Naive B cell (primary cell): Measurements from ENCODE around the gene STX11. TPM values are rescaled to one million over a fixed set of nuclear protein-coding genes. Genes with fewer than 3 reads are reported as not detected.

Source experiments
- ATAC-seq, 2 donors: fragments of 150-1000 bp; cut with Tn5 transposase; 2 replicates each; pipeline ENCODE4 v1.10.0; 2021; ENCODE audit warnings: low read depth in 2 of 2, mild to moderate bottlenecking in 2 of 2, moderate library complexity in 2 of 2
- DNase-seq: peaks from one replicate; pipeline ENCODE4 v3.0.0; 2022
- H3K27ac Mint-ChIP-seq, 6 donors: one replicate each; pipeline ENCODE4 v1.8.0; 2020 to 2022; ENCODE audit warnings: mild to moderate bottlenecking in 6 of 6, mixed read lengths in 6 of 6, moderate library complexity in 5 of 6, inconsistent platforms in 2 of 6
- H3K27me3 Mint-ChIP-seq, 3 donors: one replicate each; pipeline ENCODE4 v1.8.0; 2021 to 2022; ENCODE audit warnings: mixed read lengths in 3 of 3, mild to moderate bottlenecking in 1 of 3
- H3K36me3 Mint-ChIP-seq, 2 donors: one replicate each; pipeline ENCODE4 v1.8.0; 2020 to 2022; ENCODE audit warnings: mixed read lengths in 2 of 2, inconsistent platforms in 1 of 2, mild to moderate bottlenecking in 1 of 2
- H3K4me1 Mint-ChIP-seq, 3 donors: one replicate each; pipeline ENCODE4 v1.8.0; 2020 to 2022; ENCODE audit warnings: mixed read lengths in 3 of 3, inconsistent platforms in 1 of 3, mild to moderate bottlenecking in 1 of 3, moderate library complexity in 1 of 3
- H3K4me3 Mint-ChIP-seq, 8 donors: one replicate each; pipeline ENCODE4 v1.8.0; 2020 to 2022; ENCODE audit warnings: mild to moderate bottlenecking in 8 of 8, mixed read lengths in 8 of 8, moderate library complexity in 8 of 8, inconsistent platforms in 2 of 8
- H3K9me3 Mint-ChIP-seq, 7 donors: one replicate each; pipeline ENCODE4 v1.8.0; 2020 to 2022; ENCODE audit warnings: mixed read lengths in 7 of 7, mild to moderate bottlenecking in 5 of 7, inconsistent platforms in 2 of 7, moderate library complexity in 1 of 7
- polyA plus RNA-seq, 6 donors: library from polyadenylated mRNA; unstranded; fragments of 300-500 nt; fragmentation: Illumina TruSeq; gene quantifications; one replicate each; pipeline ENCODE4 v1.2.3, GENCODE V29; 2021; ENCODE audit warnings: low read depth in 6 of 6

STX11 gene
- polyA plus RNA-seq: 1 to 10 TPM in 5 of 6 donors, under 1 TPM in 1; 0.26 to 4.1 (median 2.8) TPM

- DNase-seq (peak; percentile 59), ATAC-seq (peak; percentile 71)
- H3K36me3 Mint-ChIP-seq: no peaks in the 10 kb centered on the region
- peak within 1 kb of the TSS; percentile 78 to 93 (median 84) for H3K27ac Mint-ChIP-seq
- H3K27me3 Mint-ChIP-seq: no peaks in the 10 kb centered on the region
- H3K4me1 Mint-ChIP-seq: peaks cover 15 to 31% (median 17%) of the 10 kb centered on the region in 3 donors
- H3K9me3 Mint-ChIP-seq: no peaks in the 10 kb centered on the region
- H3K4me3 Mint-ChIP-seq: peak within 1 kb of the TSS; percentile 88 to 99 (median 96)
Measured at GRCh38 chr6:144149894-144150709, at the start of gene STX11. STX11 (plus strand) TSS chr6:144150517; CDS start chr6:144186628, 36,111 bp downstream.

GRCh38 chr6:144103026-144103563 lies 47.2 kb upstream of the STX11 start:
- Mint-ChIP-seq H3K4me3 (no peak overlapping the region), H3K27me3 (no peaks in the 10 kb centered on the region)
- ATAC-seq: no peak

GRCh38 chr6:144104488-144104887 lies 45.8 kb upstream of the STX11 start:
- no peak for ATAC-seq
- DNase-seq: no peak
- no peak overlapping the region for H3K4me3 Mint-ChIP-seq
- no peaks in the 10 kb centered on the region for H3K9me3 Mint-ChIP-seq
- H3K36me3 Mint-ChIP-seq: no peaks in the 10 kb centered on the region
- H3K27ac Mint-ChIP-seq: no peak overlapping the region
- H3K27me3 Mint-ChIP-seq: no peaks in the 10 kb centered on the region
- H3K4me1 Mint-ChIP-seq: peaks cover 0 to 5% (median 3%) of the 10 kb centered on the region in 3 donors

More at GRCh38 chr6:144103026-144103563, 47.2 kb upstream of the STX11 start:
- Mint-ChIP-seq H3K4me1 (peaks cover 0 to 5% (median 3%) of the 10 kb centered on the region in 3 donors), H3K9me3 (no peaks in the 10 kb centered on the region), H3K27ac (no peak overlapping the region), H3K36me3 (no peaks in the 10 kb centered on the region)
- DNase-seq: no peak

GRCh38 chr6:144104898-144105487 lies 45.3 kb upstream of the STX11 start:
- H3K4me3 Mint-ChIP-seq: no peak overlapping the region
- H3K27ac Mint-ChIP-seq: no peak overlapping the region
- no peaks in the 10 kb centered on the region for H3K36me3 Mint-ChIP-seq
- no peaks in the 10 kb centered on the region for H3K27me3 Mint-ChIP-seq
- DNase-seq (peak; percentile 60), ATAC-seq (peak; percentile 85 to 95)
- H3K9me3 Mint-ChIP-seq: no peaks in the 10 kb centered on the region
- H3K4me1 Mint-ChIP-seq: peaks cover 0 to 5% (median 3%) of the 10 kb centered on the region in 3 donors

- Mint-ChIP-seq H3K27me3 (no peaks in the 10 kb centered on the region), H3K4me1 (peaks cover 0 to 5% (median 3%) of the 10 kb centered on the region in 3 donors), H3K36me3 (no peaks in the 10 kb centered on the region), H3K9me3 (no peaks in the 10 kb centered on the region), H3K27ac (no peak overlapping the region), H3K4me3 (no peak overlapping the region)
- ATAC-seq (no peak), DNase-seq (no peak)
Measured at GRCh38 chr6:144106206-144106605, 44.1 kb upstream of the STX11 start.

GRCh38 chr6:144110210-144110609 lies 40.1 kb upstream of the STX11 start:
- DNase-seq: no peak
- H3K4me1 Mint-ChIP-seq: peaks cover 0 to under 1% (median 0%) of the 10 kb centered on the region in 3 donors
- ATAC-seq: no peak

GRCh38 chr6:144113366-144113765 lies 37.0 kb upstream of the STX11 start:
- Mint-ChIP-seq H3K36me3 (no peaks in the 10 kb centered on the region), H3K27ac (no peak overlapping the region), H3K9me3 (peaks cover 0 to 4% (median 0%) of the 10 kb centered on the region in 7 donors), H3K27me3 (peaks cover 0 to 5% (median 0%) of the 10 kb centered on the region in 3 donors), H3K4me1 (no peaks in the 10 kb centered on the region), H3K4me3 (no peak overlapping the region)
- ATAC-seq: no peak
- no peak for DNase-seq

More at GRCh38 chr6:144110210-144110609, 40.1 kb upstream of the STX11 start:
- no peak overlapping the region for H3K27ac Mint-ChIP-seq
- H3K36me3 Mint-ChIP-seq: no peaks in the 10 kb centered on the region
- peaks cover 0 to 4% (median 0%) of the 10 kb centered on the region in 3 donors for H3K27me3 Mint-ChIP-seq
- no peak overlapping the region for H3K4me3 Mint-ChIP-seq
- H3K9me3 Mint-ChIP-seq: no peaks in the 10 kb centered on the region

GRCh38 chr6:144115219-144115618 lies 35.1 kb upstream of the STX11 start:
- ATAC-seq: no peak
- DNase-seq: no peak
- Mint-ChIP-seq H3K9me3 (peaks cover 0 to 4% (median 0%) of the 10 kb centered on the region in 7 donors), H3K4me3 (no peak overlapping the region), H3K4me1 (no peaks in the 10 kb centered on the region), H3K36me3 (no peaks in the 10 kb centered on the region), H3K27me3 (peaks cover 0 to 5% (median 0%) of the 10 kb centered on the region in 3 donors), H3K27ac (no peak overlapping the region)

GRCh38 chr6:144119376-144119775 lies 30.9 kb upstream of the STX11 start:
- Mint-ChIP-seq H3K4me3 (no peak overlapping the region), H3K9me3 (peaks cover 0 to 4% (median 0%) of the 10 kb centered on the region in 7 donors), H3K4me1 (no peaks in the 10 kb centered on the region), H3K36me3 (no peaks in the 10 kb centered on the region), H3K27ac (no peak overlapping the region), H3K27me3 (peaks cover 0 to 5% (median 0%) of the 10 kb centered on the region in 3 donors)
- DNase-seq: no peak
- ATAC-seq: no peak

- H3K27ac Mint-ChIP-seq: no peak overlapping the region
- no peak for DNase-seq
- no peak overlapping the region for H3K4me3 Mint-ChIP-seq
Measured at GRCh38 chr6:144122861-144123260, 27.5 kb upstream of the STX11 start.

GRCh38 chr6:144123421-144123820 lies 26.9 kb upstream of the STX11 start:
- no peak for DNase-seq
- Mint-ChIP-seq H3K9me3 (no peaks in the 10 kb centered on the region), H3K4me1 (no peaks in the 10 kb centered on the region), H3K27ac (peak overlapping the region in 1 of 6 donors; percentile 39), H3K4me3 (no peak overlapping the region), H3K36me3 (no peaks in the 10 kb centered on the region), H3K27me3 (peaks cover 0 to 2% (median 0%) of the 10 kb centered on the region in 3 donors)
- ATAC-seq: no peak

More at GRCh38 chr6:144122861-144123260, 27.5 kb upstream of the STX11 start:
- Mint-ChIP-seq H3K27me3 (no peaks in the 10 kb centered on the region), H3K9me3 (no peaks in the 10 kb centered on the region), H3K4me1 (no peaks in the 10 kb centered on the region), H3K36me3 (no peaks in the 10 kb centered on the region)
- no peak for ATAC-seq

- Mint-ChIP-seq H3K9me3 (no peaks in the 10 kb centered on the region), H3K27me3 (peaks cover 0 to 6% (median 0%) of the 10 kb centered on the region in 3 donors), H3K4me1 (no peaks in the 10 kb centered on the region), H3K27ac (no peak overlapping the region), H3K36me3 (no peaks in the 10 kb centered on the region), H3K4me3 (no peak overlapping the region)
- ATAC-seq (no peak), DNase-seq (no peak)
Measured at GRCh38 chr6:144123836-144124235, 26.5 kb upstream of the STX11 start.

- DNase-seq: no peak
- Mint-ChIP-seq H3K27ac (no peak overlapping the region), H3K27me3 (peaks cover 0 to 13% (median 8%) of the 10 kb centered on the region in 3 donors), H3K4me3 (no peak overlapping the region), H3K4me1 (peaks cover 0 to 6% (median 0%) of the 10 kb centered on the region in 3 donors), H3K9me3 (no peaks in the 10 kb centered on the region), H3K36me3 (no peaks in the 10 kb centered on the region)
- ATAC-seq: no peak
Measured at GRCh38 chr6:144127097-144127496, 23.2 kb upstream of the STX11 start.
